HG02885 (cell line): ENCODE results near the gene ROM1.
"Not testable (repeated sequence)": the region's sequence is repeated elsewhere in the genome, so short reads cannot be mapped to it uniquely, and the experiment has no call there.

Experiments used
- ATAC-seq: cut with Tn5 transposase; IDR thresholded peaks from one replicate; pipeline ENCODE4 v1.9.1; 2021; ENCODE audit warnings: mild to moderate bottlenecking; ENCODE audit not compliant: unreplicated experiment, poor library complexity

Gene ROM1

GRCh38 chr11:62585356-62585755 is 27.7 kb upstream of the ROM1 start:
- ATAC-seq, result not testable (repeated sequence)

GRCh38 chr11:62588966-62589637 is 24.0 kb upstream of the ROM1 start:
- no peak for ATAC-seq

DNA sequence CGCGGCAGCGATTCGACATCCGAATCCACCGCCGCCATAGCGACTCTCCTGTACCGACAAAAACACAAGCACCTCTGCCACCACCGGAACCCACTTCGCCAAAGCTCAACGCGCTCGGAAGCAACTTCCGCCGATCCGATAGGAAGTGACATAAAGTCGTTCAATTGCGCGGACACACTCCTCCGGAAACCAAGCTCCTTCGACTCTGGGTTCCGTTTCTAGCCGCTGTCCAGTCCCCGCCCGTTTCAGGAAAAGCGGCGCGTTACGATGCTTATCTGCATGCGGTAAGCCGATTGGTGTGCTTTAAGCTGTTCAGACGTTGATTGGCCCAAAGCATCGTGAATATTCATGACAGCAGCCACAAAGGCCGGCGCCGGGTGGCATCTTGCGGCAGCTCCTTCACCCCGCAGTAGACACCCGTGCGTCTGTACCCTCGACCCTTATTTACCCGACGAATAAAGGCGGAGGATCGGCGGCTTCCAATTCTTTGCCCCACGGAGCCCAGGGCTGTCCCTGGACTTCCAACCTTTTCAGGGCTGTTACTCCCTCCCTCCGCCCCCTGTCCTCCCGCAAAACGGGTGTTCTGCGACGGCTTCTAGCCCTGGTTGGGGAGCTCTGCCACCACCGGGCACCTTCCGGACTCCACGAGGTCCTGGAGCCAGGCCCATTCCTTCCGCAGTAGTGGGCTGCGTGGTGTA is 21.5 kb upstream of the ROM1 start, which contains the start of gene TUT1:
TSS of gene TUT1 (minus strand) at position 76 of the 698 bp plus-strand sequence. CDS start at position 38, 38 bp downstream.
- peak; percentile 93 for ATAC-seq

- ATAC-seq, result no peak
Measured at GRCh38 chr11:62592146-62592815, 20.8 kb upstream of the ROM1 start.

GRCh38 chr11:62592989-62593421 is 20.1 kb upstream of the ROM1 start:
- ATAC-seq, result no peak

DNA sequence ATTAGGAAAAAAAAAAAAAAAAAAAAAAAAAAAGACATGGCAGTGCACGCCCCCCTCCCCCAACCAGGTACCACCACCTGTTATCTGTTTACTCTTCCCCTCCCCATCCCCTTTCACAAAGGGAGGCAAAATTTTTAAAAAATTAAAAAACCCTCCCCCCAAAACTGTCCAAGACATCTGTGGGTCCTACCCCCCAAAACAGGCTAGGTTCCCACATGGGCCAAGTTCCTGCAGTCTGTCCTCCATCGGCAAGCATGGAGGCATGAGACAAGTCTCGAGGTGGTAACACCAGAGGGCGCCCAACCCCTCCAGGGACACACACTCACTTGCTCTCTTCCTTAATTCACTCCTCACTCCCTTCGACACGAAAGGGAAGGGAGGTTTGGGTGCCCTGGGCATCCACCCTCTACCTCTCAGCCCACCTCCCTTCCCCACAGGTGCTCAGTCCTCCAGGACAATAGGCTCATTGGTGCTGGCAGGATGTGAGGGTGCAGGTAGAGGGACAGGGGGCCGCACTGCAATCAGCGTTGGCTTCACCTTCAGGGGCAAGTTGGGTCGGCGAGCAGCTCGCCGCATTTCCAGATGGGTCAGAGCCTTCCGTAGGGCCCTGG is 19.5 kb upstream of the ROM1 start:
- ATAC-seq, result no peak

DNA sequence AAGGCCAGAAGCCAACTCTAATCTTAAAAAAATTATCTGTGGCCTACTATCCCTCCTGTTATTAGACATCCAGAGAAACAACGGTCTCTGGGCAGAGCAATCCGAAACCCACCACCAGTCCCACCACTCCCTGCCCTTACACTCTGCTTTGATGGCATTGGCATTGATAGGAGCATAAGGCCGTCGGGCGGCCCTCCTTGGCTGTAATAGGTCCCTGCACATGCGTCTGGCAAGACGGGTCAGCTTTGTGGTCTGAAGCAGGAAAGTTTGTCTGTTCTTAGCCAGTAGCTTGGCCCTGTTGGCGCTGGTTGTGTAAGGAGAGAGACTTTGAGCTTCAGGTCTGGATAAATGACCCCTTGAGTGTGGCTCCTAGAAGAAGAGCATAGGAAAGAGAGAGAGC is 17.9 kb upstream of the ROM1 start:
- ATAC-seq, result no peak

GRCh38 chr11:62599069-62599696 is 13.9 kb upstream of the ROM1 start:
- peak; percentile 46 for ATAC-seq

DNA sequence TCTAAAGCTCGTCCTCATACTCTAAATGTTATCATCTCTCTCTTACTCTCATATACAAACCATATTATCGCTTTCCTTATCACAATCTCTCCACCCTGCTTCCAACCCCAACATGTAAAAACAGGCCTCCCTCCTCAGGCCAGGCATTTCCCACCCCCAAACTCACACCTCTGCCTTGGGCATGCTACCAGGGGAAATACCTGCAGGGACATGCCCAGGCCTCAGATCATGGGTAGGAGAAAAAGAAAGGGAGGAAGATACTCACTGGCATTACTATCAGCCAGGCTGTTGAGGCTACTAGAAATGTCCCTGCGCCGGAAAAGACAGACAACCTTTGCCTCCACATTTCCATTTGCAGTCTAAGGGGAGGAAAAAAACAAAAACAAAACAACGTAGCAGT is 13.2 kb upstream of the ROM1 start:
- no peak for ATAC-seq

- ATAC-seq, result no peak
Measured at GRCh38 chr11:62600367-62601121, 12.5 kb upstream of the ROM1 start.

GRCh38 chr11:62601122-62601371 is 12.0 kb upstream of the ROM1 start:
- ATAC-seq, result no peak

DNA sequence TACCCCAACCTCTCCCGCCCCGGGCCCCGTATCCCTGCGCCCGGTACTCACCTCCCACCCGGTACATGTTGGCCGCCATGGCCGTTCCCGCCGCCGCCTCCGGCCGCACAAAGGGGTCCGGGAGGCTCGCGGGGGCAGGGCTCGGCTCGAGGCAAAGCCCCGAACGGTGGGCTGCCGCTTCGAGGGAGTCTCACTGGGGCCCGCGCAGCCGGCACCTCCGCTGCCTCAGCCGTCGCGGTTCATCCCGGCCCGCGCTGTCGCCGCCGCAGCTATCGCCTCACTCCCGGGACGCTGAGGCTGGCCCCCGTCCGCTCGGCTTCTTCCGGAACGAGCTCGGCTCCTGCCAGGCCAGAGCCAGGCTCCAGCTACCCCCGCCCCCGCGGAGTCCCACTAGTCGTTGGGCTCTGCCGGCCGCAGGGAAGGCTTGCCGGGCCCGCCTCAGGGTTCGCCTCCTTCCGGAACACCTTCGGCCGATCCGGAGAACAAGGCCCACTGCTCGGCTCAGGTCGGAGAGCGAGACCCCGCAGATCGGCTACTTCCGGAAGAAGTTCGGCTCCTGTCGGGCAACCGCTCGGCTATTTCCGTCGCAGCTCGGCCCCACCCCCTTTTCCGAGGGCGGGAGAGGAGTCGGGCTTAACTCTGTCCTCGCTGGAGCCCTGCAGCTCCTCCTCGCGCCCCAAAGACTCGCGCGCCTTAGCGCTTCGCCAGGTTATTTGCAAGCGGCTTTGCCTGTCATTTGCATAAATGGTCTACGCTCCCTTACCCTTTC is 11.5 kb upstream of the ROM1 start, which contains the start of gene MTA2:
TSS of gene MTA2 (minus strand) at position 494 of the 769 bp plus-strand sequence. CDS start at position 79, 415 bp downstream.
- peak; percentile 79 for ATAC-seq

DNA sequence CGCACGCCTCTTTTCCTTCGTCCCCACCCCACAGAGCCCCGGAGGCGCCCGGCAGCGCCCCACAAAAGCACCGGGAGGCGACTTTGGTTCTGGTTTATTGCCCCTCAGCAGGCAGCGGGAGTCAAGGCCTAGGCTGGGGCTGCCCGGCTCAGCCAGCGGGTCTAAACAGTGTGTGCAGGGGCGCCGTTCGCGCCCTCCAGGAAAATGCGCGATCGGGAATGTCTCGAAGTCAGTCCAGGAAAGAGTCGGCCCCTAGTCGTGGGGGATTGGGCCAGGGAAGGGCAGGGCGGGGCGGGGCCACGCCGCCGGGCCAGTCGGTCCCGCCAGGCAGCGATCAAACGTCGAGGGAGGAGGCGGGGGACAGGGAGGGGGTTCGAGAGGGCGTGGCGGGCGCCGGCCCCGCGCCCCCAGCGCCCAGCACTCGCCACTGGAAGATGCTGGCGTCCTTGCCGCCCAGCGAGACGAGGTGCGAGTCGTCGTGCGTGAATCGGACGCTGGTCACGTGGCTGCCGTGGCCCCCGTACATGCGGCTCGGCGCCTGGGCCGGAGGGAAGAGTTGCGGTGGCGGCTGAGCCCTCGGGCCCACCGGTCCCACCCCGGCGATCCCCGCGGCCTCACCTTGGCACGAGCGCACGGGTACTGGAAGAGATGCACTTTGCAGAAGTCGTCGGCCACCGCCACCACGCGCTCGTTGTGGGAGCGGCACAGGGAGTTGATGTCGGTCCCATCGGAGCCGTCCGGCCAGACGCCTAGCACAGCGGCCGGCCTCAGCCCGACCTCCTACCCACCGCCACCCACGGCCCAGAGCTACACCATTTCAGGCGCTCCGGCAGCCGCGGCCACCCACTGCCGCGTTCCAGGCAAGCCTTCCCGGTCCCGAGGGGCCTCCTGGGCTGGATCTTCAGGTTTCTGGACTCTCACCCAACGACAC is 10.7 kb upstream of the ROM1 start:
- peak; percentile 3 for ATAC-seq

DNA sequence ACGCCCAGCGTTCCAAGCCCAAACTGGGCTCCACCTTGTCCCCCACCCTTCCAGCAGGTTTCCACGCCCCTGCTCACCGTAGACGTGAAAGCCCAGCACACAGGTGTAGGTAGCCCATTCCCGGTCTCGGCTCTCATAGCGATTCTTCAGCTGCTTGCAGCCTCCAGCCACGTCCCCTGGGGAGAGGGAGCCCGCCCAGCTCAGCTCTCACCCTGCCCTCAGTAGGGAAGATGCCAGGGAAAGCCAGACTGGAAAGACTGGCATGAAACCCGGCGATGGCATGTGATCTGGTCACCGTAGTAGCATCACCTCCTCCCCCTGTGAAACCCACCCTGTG is 10.0 kb upstream of the ROM1 start:
- ATAC-seq, result no peak

- no peak for ATAC-seq
Measured at GRCh38 chr11:62603776-62604299, 9.2 kb upstream of the ROM1 start.

DNA sequence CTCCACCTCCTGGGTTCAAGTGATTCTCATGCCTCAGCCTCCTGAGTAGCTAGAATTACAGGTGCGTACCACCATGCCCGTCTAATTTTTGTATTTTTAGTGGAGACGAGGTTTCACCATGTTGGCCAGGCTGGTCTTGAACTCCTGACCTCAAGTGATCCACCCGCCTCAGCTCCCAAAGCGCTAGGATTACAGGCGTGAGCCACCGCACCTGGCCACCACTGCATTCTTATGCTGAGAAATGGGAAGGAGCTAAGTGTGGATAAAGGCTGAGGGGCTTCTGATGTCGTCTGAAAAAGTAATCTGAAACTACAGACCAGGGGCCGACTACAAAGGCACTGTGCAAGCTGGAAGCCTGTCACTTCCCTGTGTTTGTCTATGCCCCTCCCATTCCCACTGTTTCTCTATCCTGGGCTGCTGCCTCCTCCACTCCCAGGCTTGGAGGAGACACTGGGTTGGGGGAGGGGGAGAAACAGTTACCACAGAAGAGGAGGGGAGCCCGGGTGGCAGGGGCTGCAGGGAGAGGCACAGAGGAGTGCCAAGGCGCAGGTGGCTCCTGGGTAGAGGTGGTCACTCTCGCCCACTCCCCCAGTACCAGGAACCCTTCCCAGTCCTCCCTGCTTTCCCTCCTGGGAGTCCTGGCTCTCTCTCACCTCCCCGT is 8.5 kb upstream of the ROM1 start:
- ATAC-seq, result no peak

DNA sequence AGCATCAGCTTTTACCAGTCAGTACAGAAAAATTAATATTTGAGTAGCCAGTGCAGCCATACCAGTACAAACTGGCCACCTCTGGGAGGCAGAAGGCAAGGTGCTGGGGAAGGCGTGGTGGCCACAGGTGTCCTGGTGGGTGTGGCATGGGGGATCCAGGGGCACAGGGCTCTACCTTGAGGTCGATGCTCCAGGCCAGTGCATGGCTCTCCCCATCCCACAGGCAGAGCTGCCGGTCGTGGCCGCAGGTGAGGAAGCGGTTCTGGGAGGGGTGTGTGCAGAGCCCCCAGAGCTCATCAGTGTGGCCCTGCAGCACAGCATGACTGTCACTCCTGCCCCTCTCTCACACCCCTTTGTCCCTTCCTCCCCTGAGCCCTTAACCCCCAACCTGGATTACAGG is 7.6 kb upstream of the ROM1 start:
- ATAC-seq, result no peak

DNA sequence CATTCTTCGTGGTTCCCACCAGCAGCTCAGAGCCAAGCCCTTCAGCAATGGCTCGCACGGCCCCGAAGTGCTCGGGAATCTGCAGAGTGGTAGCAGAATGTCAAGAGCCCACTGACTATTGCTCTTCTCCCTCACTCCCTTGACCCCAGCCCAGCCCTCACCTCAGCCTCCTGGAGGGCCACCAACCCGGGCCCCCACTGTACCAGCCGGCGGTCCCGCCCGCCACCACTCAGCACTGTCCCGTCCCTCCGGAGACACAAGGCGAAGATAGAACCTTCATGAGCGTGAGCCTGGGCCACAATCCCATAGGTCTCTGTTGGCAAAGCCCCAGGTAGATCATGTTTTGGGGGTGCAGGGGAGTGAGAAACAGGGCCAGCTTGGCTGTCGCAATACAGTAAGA is 7.2 kb upstream of the ROM1 start:
- no peak for ATAC-seq
